HAP-1 (cell line): Measurements from ENCODE around the gene CTRL.
"Not testable (repeated sequence)": the region's sequence is repeated elsewhere in the genome, so short reads cannot be mapped to it uniquely, and the experiment has no call there.

Experiments used
- DNase-seq, 2 experiments: peaks; one replicate each; pipeline ENCODE4 v3.0.0-alpha.2; 2016 to 2020; ENCODE audit warnings: low spot score in 2 of 2
- H3K27me3 ChIP-seq: fragments of 250-450 bp; sonication (Bioruptor Pico); 2 replicates; pipeline ENCODE4 v1.5.1; 2020; ENCODE audit warnings: low read depth, mild to moderate bottlenecking, moderate library complexity
- H3K36me3 ChIP-seq: fragments of 250-450 bp; sonication (Bioruptor Pico); replicated peaks from 2 replicates; pipeline ENCODE4 v1.5.1; 2020; ENCODE audit warnings: mild to moderate bottlenecking
- H3K4me1 ChIP-seq: fragments of 250-450 bp; sonication (Bioruptor Pico); 2 replicates; pipeline ENCODE4 v1.5.1; 2020; ENCODE audit warnings: mild to moderate bottlenecking
- H3K4me3 ChIP-seq: fragments of 250-450 bp; sonication (Bioruptor Pico); 2 replicates; pipeline ENCODE4 v1.5.1; 2020; ENCODE audit warnings: mild to moderate bottlenecking, moderate library complexity
- H3K9me3 ChIP-seq: fragments of 250-450 bp; sonication (Bioruptor Pico); 2 replicates; pipeline ENCODE4 v1.5.1; 2020; ENCODE audit warnings: mild to moderate bottlenecking, moderate library complexity
- in situ Hi-C: fragments of 300-500 bp; cut with MboI; formaldehyde crosslinking; loops from 3 replicates; pipeline ENCODE4 v1.14.3; 2020; ENCODE audit warnings: low sequenced_read_pairs, inconsistent platforms, mixed read lengths

CTRL gene

GRCh38 chr16:67941469-67942199, 10.0 kb upstream of the CTRL start:
- Histone ChIP-seq H3K9me3 (no peaks in the 10 kb centered on the region), H3K4me3 (no peak overlapping the region), H3K4me1 (no peaks in the 10 kb centered on the region), H3K36me3 (peaks cover 48% of the 10 kb centered on the region), H3K27me3 (no peaks in the 10 kb centered on the region)
- no peak for DNase-seq
- in situ Hi-C loops = no loop called here

- H3K4me1 ChIP-seq = no peaks in the 10 kb centered on the region
- peaks cover 41% of the 10 kb centered on the region for H3K36me3 ChIP-seq
- H3K4me3 ChIP-seq = no peak overlapping the region
- H3K27me3 ChIP-seq = no peaks in the 10 kb centered on the region
- DNase-seq = no peak
- in situ Hi-C loops = no loop called here
- H3K9me3 ChIP-seq = no peaks in the 10 kb centered on the region
These were observed 8.9 kb upstream of the CTRL start for GRCh38 chr16:67940446-67941089.

GRCh38 chr16:67939507-67940445, 8.1 kb upstream of the CTRL start:
- in situ Hi-C loops = no loop called here
- Histone ChIP-seq H3K4me1 (peaks cover 2% of the 10 kb centered on the region), H3K36me3 (peaks cover 33% of the 10 kb centered on the region), H3K4me3 (no peak overlapping the region), H3K9me3 (no peaks in the 10 kb centered on the region), H3K27me3 (no peaks in the 10 kb centered on the region)
- no peak for DNase-seq

- H3K27me3 ChIP-seq, in situ Hi-C loops: not testable (repeated sequence)
These were observed 6.1 kb upstream of the CTRL start for GRCh38 chr16:67937713-67938112.

GRCh38 chr16:67936880-67937605, 5.4 kb upstream of the CTRL start:
- peaks cover 9% of the 10 kb centered on the region for H3K4me1 ChIP-seq

More at GRCh38 chr16:67937713-67938112, 6.1 kb upstream of the CTRL start:
- H3K4me1 ChIP-seq, DNase-seq, H3K9me3 ChIP-seq, H3K4me3 ChIP-seq: not testable (repeated sequence)
- peaks cover 24% of the 10 kb centered on the region for H3K36me3 ChIP-seq

GRCh38 chr16:67936124-67936879, 4.6 kb upstream of the CTRL start, which contains the start of gene PSMB10:
Gene PSMB10 (minus strand): TSS chr16:67936850. CDS start chr16:67936749, 101 bp downstream.
- Histone ChIP-seq H3K9me3 (no peaks in the 10 kb centered on the region), H3K36me3 (peaks cover 17% of the 10 kb centered on the region)

More at GRCh38 chr16:67936880-67937605, 5.4 kb upstream of the CTRL start:
- H3K27me3 ChIP-seq = no peaks in the 10 kb centered on the region
- in situ Hi-C loops = no loop called here
- H3K9me3 ChIP-seq = no peaks in the 10 kb centered on the region
- H3K36me3 ChIP-seq = peaks cover 22% of the 10 kb centered on the region
- H3K4me3 ChIP-seq = peak overlapping the region; percentile 99
- no peak for DNase-seq

GRCh38 chr16:67935402-67936123, 3.9 kb upstream of the CTRL start:
- peak; percentile 96 to 99 for DNase-seq
- Histone ChIP-seq H3K9me3 (no peaks in the 10 kb centered on the region), H3K36me3 (peaks cover 17% of the 10 kb centered on the region), H3K4me3 (peak overlapping the region; percentile 99), H3K27me3 (no peaks in the 10 kb centered on the region), H3K4me1 (peaks cover 9% of the 10 kb centered on the region)
- in situ Hi-C loops = no loop called here

More at GRCh38 chr16:67936124-67936879, 4.6 kb upstream of the CTRL start, which contains the start of gene PSMB10:
- peak; percentile 26 to 58 for DNase-seq
- H3K27me3 ChIP-seq = no peaks in the 10 kb centered on the region
- in situ Hi-C loops = no loop called here
- H3K4me1 ChIP-seq = peaks cover 9% of the 10 kb centered on the region
- peak within 1 kb of the TSS; percentile 99 for H3K4me3 ChIP-seq

- DNase-seq = no peak
- Histone ChIP-seq H3K4me3 (peak overlapping the region; percentile 99), H3K4me1 (peaks cover 9% of the 10 kb centered on the region), H3K9me3 (no peaks in the 10 kb centered on the region), H3K36me3 (peaks cover 15% of the 10 kb centered on the region), H3K27me3 (no peaks in the 10 kb centered on the region)
- in situ Hi-C loops = no loop called here
These were observed 3.4 kb upstream of the CTRL start for GRCh38 chr16:67935101-67935401.

- peak overlapping the region; percentile 99 for H3K4me3 ChIP-seq
- in situ Hi-C loops = no loop called here
- H3K36me3 ChIP-seq = peaks cover 11% of the 10 kb centered on the region
- H3K27me3 ChIP-seq = no peaks in the 10 kb centered on the region
- DNase-seq = no peak
- H3K4me1 ChIP-seq = peaks cover 9% of the 10 kb centered on the region
- H3K9me3 ChIP-seq = no peaks in the 10 kb centered on the region
These were observed 2.8 kb upstream of the CTRL start for GRCh38 chr16:67934306-67935100.

- in situ Hi-C loops = no loop called here
- Histone ChIP-seq H3K36me3 (peaks cover 15% of the 10 kb centered on the region), H3K9me3 (no peaks in the 10 kb centered on the region)
These were observed 2.1 kb upstream of the CTRL start for GRCh38 chr16:67933805-67934204.

GRCh38 chr16:67932462-67932840, 789 bp upstream of the CTRL start:
- H3K27me3 ChIP-seq = no peaks in the 10 kb centered on the region
- no peak for DNase-seq
- H3K4me3 ChIP-seq = no peak overlapping the region
- no peaks in the 10 kb centered on the region for H3K9me3 ChIP-seq
- peaks cover 9% of the 10 kb centered on the region for H3K4me1 ChIP-seq
- peaks cover 24% of the 10 kb centered on the region for H3K36me3 ChIP-seq
- in situ Hi-C loops = no loop called here

More at GRCh38 chr16:67933805-67934204, 2.1 kb upstream of the CTRL start:
- no peak for DNase-seq
- Histone ChIP-seq H3K27me3 (no peaks in the 10 kb centered on the region), H3K4me1 (peaks cover 9% of the 10 kb centered on the region), H3K4me3 (no peak overlapping the region)
